ENCODE measurements around the gene TMEM208. TPM values are rescaled to one million over a fixed set of nuclear protein-coding genes. Genes with fewer than 3 reads are reported as not detected.
A peak's percentile ranks its signal among the peaks of the same experiment; 100 is the strongest.

The TMEM208 gene
- polyA plus RNA-seq, 5 donors, result 22.2 to 32.3 (median 24.8) TPM

GRCh38 chr16:67207249-67208091, 19.5 kb upstream of the TMEM208 start:
- DNase-seq, result no peak

GRCh38 chr16:67208154-67208896, 18.6 kb upstream of the TMEM208 start:
- no peak for DNase-seq

- no peak for DNase-seq
These were observed 17.4 kb upstream of the TMEM208 start for GRCh38 chr16:67209565-67209964.

- no peak for DNase-seq
These were observed 16.6 kb upstream of the TMEM208 start for GRCh38 chr16:67210069-67210937.

GRCh38 chr16:67211674-67212073, 15.3 kb upstream of the TMEM208 start:
- no peak for DNase-seq

GRCh38 chr16:67212766-67213165, 14.2 kb upstream of the TMEM208 start:
- DNase-seq, result no peak

- DNase-seq, result no peak
These were observed 13.5 kb upstream of the TMEM208 start for GRCh38 chr16:67213197-67214019.

GRCh38 chr16:67215706-67216105, 11.2 kb upstream of the TMEM208 start:
- no peak for DNase-seq

GRCh38 chr16:67216612-67217490, 10.1 kb upstream of the TMEM208 start:
- peak; percentile 57 to 70 for DNase-seq

- DNase-seq, result no peak
These were observed 2.9 kb upstream of the TMEM208 start for GRCh38 chr16:67223992-67224391.

GRCh38 chr16:67226295-67226803, 581 bp upstream of the TMEM208 start:
- DNase-seq, result no peak

- DNase-seq, result no peak
These were observed 614 bp downstream of the TMEM208 start for GRCh38 chr16:67227567-67227921.

- DNase-seq, result no peak
These were observed 1.3 kb downstream of the TMEM208 start for GRCh38 chr16:67228034-67228785.

- DNase-seq, result no peak
These were observed 2.0 kb downstream of the TMEM208 start for GRCh38 chr16:67228905-67229304.

GRCh38 chr16:67229906-67230808, 3.2 kb downstream of the TMEM208 start:
- DNase-seq, result no peak

- DNase-seq, result no peak
These were observed 4.1 kb downstream of the TMEM208 start for GRCh38 chr16:67230809-67231660.

- DNase-seq, result no peak
These were observed 6.7 kb downstream of the TMEM208 start for GRCh38 chr16:67233596-67233995.
